Measurements from ENCODE around the gene HLA-DMA.

The HLA-DMA gene

DNA sequence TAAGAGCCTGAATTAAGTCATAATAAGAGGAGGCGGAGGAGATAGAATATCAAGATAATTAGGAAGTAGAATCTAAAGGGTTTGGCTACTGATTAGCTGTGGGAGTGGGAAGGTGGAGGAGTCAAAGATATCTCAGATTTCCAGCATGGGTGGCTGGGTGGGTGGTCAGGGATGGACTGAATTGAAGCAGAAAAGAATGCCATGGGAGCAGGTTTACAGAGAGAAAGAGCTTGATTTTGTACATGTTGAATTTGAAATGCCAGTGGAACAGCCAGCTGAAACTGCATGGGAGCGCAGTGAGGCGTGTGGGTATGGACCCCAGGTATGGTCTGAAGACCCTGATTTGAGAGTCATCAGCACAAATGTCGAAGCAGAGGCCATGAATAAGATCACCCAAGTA is 1.4 kb upstream of the HLA-DMA start:
- TF ChIP-seq, protein P1, sequence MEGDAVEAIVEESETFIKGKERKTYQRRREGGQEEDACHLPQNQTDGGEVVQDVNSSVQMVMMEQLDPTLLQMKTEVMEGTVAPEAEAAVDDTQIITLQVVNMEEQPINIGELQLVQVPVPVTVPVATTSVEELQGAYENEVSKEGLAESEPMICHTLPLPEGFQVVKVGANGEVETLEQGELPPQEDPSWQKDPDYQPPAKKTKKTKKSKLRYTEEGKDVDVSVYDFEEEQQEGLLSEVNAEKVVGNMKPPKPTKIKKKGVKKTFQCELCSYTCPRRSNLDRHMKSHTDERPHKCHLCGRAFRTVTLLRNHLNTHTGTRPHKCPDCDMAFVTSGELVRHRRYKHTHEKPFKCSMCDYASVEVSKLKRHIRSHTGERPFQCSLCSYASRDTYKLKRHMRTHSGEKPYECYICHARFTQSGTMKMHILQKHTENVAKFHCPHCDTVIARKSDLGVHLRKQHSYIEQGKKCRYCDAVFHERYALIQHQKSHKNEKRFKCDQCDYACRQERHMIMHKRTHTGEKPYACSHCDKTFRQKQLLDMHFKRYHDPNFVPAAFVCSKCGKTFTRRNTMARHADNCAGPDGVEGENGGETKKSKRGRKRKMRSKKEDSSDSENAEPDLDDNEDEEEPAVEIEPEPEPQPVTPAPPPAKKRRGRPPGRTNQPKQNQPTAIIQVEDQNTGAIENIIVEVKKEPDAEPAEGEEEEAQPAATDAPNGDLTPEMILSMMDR (conservative IDR thresholded peaks at IDR 0.05; ENCODE audit: low read depth, low read length): no peak
- H3K4me1 ChIP-seq (ENCODE audit: low read depth, poor library complexity, severe bottlenecking): peaks cover 28% of the 10 kb centered on the region
- H4K20me1 ChIP-seq (ENCODE audit: insufficient read depth): no peaks in the 10 kb centered on the region
- no peak overlapping the region for H3K27ac ChIP-seq
- H3K79me2 ChIP-seq (ENCODE audit: insufficient read depth, low read depth): no peaks in the 10 kb centered on the region; the same call in 1 of the 2 replicates
- no peak overlapping the region for H3K9ac ChIP-seq
- no peak overlapping the region for H2AFZ ChIP-seq (ENCODE audit: low read depth)
- no peak overlapping the region for H3K4me2 ChIP-seq
- no peaks in the 10 kb centered on the region for H3K36me3 ChIP-seq (ENCODE audit: insufficient read depth)
- H3K4me3 ChIP-seq (IDR thresholded peaks at IDR 0.05; ENCODE audit: insufficient read depth, low read depth, low read length): no peak overlapping the region
- H3K27me3 ChIP-seq (ENCODE audit: insufficient read depth, low read depth): no peaks in the 10 kb centered on the region

DNA sequence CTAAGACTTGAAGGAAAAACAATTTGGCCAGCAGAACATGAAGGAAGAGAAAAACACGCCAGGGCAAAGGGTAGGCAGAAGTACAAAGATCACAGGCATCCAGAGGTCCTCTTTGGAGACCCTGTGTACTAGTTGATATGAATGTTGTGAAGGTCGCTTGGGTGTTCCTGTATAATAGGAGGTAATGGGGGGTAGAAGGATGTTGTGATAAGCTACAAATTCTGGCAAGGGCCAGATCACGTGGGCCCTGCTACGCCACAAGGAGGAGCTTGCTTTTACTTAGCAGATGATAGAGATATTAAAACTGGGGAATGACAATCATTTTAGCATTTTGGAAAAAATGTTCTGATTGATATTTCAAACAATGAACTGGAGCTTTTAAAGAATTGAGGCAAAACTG is 878 bp upstream of the HLA-DMA start:
- peaks cover 28% of the 10 kb centered on the region for H3K4me1 ChIP-seq (ENCODE audit: low read depth, poor library complexity, severe bottlenecking)
- H3K4me3 ChIP-seq (IDR thresholded peaks at IDR 0.05; ENCODE audit: insufficient read depth, low read depth, low read length): no peak overlapping the region
- H3K79me2 ChIP-seq (ENCODE audit: insufficient read depth, low read depth): no peaks in the 10 kb centered on the region; the same call in 1 of the 2 replicates
- no peak overlapping the region for H2AFZ ChIP-seq (ENCODE audit: low read depth)
- no peak overlapping the region; the same call in 1 of the 2 replicates for H3K4me2 ChIP-seq
- TF ChIP-seq, protein P1 (conservative IDR thresholded peaks at IDR 0.05; ENCODE audit: low read depth, low read length): no peak
- no peaks in the 10 kb centered on the region for H3K36me3 ChIP-seq (ENCODE audit: insufficient read depth)
- no peaks in the 10 kb centered on the region for H4K20me1 ChIP-seq (ENCODE audit: insufficient read depth)
- H3K27me3 ChIP-seq (ENCODE audit: insufficient read depth, low read depth): no peaks in the 10 kb centered on the region
- H3K27ac ChIP-seq: no peak overlapping the region
- no peak overlapping the region for H3K9ac ChIP-seq

DNA sequence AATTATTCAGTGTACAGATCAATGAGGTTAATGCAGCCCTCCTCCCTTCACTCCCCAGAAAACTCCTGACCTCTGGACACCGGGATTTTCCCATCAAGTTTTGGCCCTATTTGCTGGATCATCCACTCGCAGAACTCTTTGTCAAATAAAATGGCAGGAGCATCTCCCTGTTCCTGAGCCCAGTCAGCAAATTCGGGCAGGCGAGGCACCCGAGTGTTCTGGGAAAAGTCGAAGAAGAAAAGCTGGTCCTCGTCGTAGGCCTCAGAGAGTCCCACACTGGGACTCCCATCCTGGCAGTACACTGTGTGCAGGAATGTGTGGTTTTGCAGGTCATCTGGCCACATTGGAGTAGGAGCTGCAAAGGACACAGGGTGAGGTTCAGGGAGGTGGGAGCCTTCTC is 2.4 kb downstream of the HLA-DMA start:
- H2AFZ ChIP-seq (ENCODE audit: low read depth): no peak overlapping the region
- no peaks in the 10 kb centered on the region for H3K36me3 ChIP-seq (ENCODE audit: insufficient read depth)
- H3K4me1 ChIP-seq (ENCODE audit: low read depth, poor library complexity, severe bottlenecking): peaks cover 30% of the 10 kb centered on the region
- H3K27me3 ChIP-seq (ENCODE audit: insufficient read depth, low read depth): no peaks in the 10 kb centered on the region
- H3K79me2 ChIP-seq (ENCODE audit: insufficient read depth, low read depth): no peaks in the 10 kb centered on the region; the same call in 1 of the 2 replicates
- TF ChIP-seq, protein P1 (conservative IDR thresholded peaks at IDR 0.05; ENCODE audit: low read depth, low read length): no peak
- no peak overlapping the region for H3K9ac ChIP-seq
- no peak overlapping the region for H3K4me2 ChIP-seq
- no peak overlapping the region for H3K27ac ChIP-seq
- H4K20me1 ChIP-seq (ENCODE audit: insufficient read depth): no peaks in the 10 kb centered on the region
- H3K4me3 ChIP-seq (IDR thresholded peaks at IDR 0.05; ENCODE audit: insufficient read depth, low read depth, low read length): no peak overlapping the region

DNA sequence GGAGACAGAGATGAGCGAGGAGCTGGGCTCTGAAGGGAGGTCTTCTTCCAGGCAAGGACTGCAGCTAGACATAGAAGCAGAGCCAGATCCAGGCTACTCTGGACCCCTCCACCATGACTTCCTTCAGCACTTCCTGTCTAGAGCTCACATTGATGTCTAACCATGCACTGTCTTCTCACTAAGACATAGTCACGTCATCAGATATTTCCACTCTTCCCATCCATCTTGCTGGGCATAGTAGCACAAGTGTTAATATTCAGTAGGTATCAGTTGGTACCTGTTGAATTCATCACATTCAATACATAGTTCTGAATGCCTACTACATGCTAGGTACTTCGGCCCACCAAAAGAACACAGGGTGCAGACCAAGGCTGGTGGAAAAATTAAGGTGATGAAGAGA is 2.9 kb downstream of the HLA-DMA start:
- Histone ChIP-seq H3K4me1 (ENCODE audit: low read depth, poor library complexity, severe bottlenecking) (peaks cover 29% of the 10 kb centered on the region), H3K27me3 (ENCODE audit: insufficient read depth, low read depth) (no peaks in the 10 kb centered on the region), H3K27ac (no peak overlapping the region), H3K9ac (no peak overlapping the region), H2AFZ (ENCODE audit: low read depth) (no peak overlapping the region), H3K4me3 (IDR thresholded peaks at IDR 0.05; ENCODE audit: insufficient read depth, low read depth, low read length) (no peak overlapping the region), H3K79me2 (ENCODE audit: insufficient read depth, low read depth) (no peaks in the 10 kb centered on the region; the same call in 1 of the 2 replicates), H3K36me3 (ENCODE audit: insufficient read depth) (no peaks in the 10 kb centered on the region), H3K4me2 (no peak overlapping the region), H4K20me1 (ENCODE audit: insufficient read depth) (no peaks in the 10 kb centered on the region)
- TF ChIP-seq, protein P1 (conservative IDR thresholded peaks at IDR 0.05; ENCODE audit: low read depth, low read length): no peak
